ENCODE results near the gene CATSPERD. TPM values are rescaled to one million over a fixed set of nuclear protein-coding genes. Genes with fewer than 3 reads are reported as not detected.

The CATSPERD gene
- total and polyA plus RNA-seq, 7 donors, result not detected

DNA sequence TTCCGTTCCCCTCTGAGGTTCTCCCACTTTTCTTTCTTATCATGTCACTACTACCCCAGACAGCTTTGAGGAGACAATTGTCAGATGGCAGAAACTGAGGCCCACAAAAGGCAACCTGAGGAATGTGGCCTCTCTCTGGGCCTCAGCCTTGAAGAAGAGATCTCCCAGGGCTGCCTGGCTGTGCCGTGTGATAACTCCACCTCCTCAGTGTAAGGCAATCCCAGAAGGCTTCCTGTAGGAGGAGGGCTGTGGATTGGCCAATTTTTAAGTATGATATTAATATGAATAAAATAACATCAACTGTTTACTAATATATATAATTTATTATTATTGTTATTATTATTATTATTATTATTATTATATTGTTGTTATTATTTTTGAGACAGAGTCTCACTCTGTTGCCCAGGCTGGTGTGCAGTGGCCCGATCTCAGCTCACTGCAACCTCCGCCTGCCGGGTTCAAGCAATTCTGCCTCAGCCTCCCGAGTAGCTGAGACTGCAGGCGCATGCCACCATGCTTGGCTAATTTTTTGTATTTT, 75.0 kb downstream of the CATSPERD start:
- WGBS, 3 donors, result 81 to 92% (median 89%) methylated on average over 7 of the region's 7 CpGs
- intact Hi-C loops (cut with DNase I), result no loop called here
- ATAC-seq, result no peak
- Histone ChIP-seq H3K4me1 (no peaks in the 10 kb centered on the region), H3K27me3 (ENCODE audit: insufficient read depth in 3 of 3, low read length in 2 of 3) (peaks cover 0 to 35% (median 5%) of the 10 kb centered on the region in 3 donors), H3K36me3 (ENCODE audit: insufficient read depth in 1 of 2, low read depth in 1 of 2) (no peaks in the 10 kb centered on the region), H3K27ac (no peak overlapping the region), H3K4me3 (no peak overlapping the region), H3K9me3 (no peaks in the 10 kb centered on the region)
- no peak for DNase-seq
- TF ChIP-seq, protein P1, sequence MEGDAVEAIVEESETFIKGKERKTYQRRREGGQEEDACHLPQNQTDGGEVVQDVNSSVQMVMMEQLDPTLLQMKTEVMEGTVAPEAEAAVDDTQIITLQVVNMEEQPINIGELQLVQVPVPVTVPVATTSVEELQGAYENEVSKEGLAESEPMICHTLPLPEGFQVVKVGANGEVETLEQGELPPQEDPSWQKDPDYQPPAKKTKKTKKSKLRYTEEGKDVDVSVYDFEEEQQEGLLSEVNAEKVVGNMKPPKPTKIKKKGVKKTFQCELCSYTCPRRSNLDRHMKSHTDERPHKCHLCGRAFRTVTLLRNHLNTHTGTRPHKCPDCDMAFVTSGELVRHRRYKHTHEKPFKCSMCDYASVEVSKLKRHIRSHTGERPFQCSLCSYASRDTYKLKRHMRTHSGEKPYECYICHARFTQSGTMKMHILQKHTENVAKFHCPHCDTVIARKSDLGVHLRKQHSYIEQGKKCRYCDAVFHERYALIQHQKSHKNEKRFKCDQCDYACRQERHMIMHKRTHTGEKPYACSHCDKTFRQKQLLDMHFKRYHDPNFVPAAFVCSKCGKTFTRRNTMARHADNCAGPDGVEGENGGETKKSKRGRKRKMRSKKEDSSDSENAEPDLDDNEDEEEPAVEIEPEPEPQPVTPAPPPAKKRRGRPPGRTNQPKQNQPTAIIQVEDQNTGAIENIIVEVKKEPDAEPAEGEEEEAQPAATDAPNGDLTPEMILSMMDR (IDR thresholded peaks at IDR 0.05), result no peak

DNA sequence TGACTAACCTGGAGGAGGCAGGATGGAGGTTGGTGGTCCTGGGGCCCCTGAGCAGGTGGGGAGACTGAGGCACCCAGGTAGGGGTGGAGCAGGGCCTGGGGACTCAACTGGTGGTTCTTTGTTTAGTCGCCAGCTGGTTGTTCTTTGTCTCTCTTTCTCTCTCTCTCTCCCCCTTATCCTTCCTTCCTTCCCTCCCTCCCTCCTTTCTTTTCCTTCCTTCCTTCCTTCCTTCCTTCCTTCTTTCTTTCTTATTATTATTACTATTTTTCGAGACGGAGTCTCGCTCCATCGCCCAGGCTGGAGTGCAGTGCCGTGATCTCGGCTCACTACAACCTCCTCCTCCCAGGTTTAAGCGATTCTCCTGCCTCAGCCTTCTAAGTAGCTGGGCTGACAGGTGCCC, 77.8 kb downstream of the CATSPERD start:
- no peak overlapping the region for H3K4me3 ChIP-seq
- ATAC-seq, result no peak
- DNase-seq, result no peak
- peaks cover 0 to 62% (median 18%) of the 10 kb centered on the region in 3 donors for H3K27me3 ChIP-seq (ENCODE audit: insufficient read depth in 3 of 3, low read length in 2 of 3)
- no peaks in the 10 kb centered on the region for H3K4me1 ChIP-seq
- H3K9me3 ChIP-seq, result no peaks in the 10 kb centered on the region
- 77 to 88% (median 83%) methylated on average over 5 to 8 of the region's 8 CpGs for WGBS, 3 donors
- no peak overlapping the region for H3K27ac ChIP-seq
- intact Hi-C loops (cut with DNase I), result no loop called here
- H3K36me3 ChIP-seq (ENCODE audit: insufficient read depth in 1 of 2, low read depth in 1 of 2), result no peaks in the 10 kb centered on the region
- TF ChIP-seq, protein P1 (IDR thresholded peaks at IDR 0.05), result no peak

DNA sequence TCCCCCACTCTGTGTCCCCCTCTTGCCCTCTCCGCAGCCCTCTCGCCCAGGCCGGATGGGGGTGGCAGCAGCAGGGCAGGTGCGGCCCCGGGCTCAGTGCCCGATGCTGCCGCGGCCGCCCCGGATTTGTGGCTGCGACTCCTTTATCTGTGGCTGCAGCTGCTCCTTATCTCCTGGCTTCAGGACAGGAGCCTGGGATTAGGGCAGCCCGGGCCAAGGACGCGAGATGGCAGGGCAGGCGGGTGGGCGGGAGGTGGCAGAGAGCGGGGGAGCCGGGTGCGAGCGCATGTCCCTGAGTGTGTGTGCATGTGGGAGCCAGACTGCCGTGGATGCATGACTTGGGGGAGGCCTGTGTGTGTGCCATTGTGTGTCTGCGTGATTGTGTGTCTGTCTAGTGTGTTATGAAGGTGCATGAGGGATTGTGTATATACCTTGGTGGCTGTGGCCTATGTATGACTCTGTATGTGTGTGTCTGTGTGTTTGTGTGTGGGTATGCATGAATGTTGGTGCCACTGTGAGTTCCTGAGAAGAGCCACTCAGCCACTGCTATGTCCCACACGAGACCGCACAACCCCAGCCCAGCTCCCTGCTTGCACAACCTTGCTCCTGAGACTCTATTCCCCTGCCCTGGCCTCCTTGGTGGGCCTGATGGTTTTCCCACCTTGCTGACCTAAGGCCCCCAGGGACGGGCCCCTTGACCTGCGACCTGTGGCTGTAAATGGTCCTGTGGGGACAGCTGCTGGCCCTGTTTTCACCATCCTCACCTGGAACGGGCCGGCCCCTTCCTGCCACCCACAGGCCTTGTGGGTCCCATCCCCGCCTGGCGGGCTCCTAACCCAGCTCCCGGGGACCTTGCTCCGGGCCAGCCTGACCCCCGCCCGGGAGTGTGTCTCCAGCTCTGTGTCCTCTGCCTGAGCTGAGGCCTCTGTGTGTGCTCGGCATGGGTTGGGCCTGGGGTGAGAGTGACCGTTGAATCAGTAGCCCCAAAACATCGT, 79.1 kb downstream of the CATSPERD start:
- H3K27me3 ChIP-seq (ENCODE audit: insufficient read depth in 3 of 3, low read length in 2 of 3), result peaks cover 0 to 75% (median 27%) of the 10 kb centered on the region in 3 donors
- no peak overlapping the region for H3K27ac ChIP-seq
- WGBS, 3 donors, result 44 to 54% (median 47%) methylated on average over 34 to 37 of the region's 37 CpGs
- no peak overlapping the region for H3K4me3 ChIP-seq
- intact Hi-C loops (cut with DNase I), result loop anchor here in 1 of 2 donors (10.0 kb wide), 1 partner anchor 225 kb away; no protein-coding TSS in a partner anchor
- DNase-seq (no peak), ATAC-seq (no peak)
- no peaks in the 10 kb centered on the region for H3K36me3 ChIP-seq (ENCODE audit: insufficient read depth in 1 of 2, low read depth in 1 of 2)
- H3K4me1 ChIP-seq, result no peaks in the 10 kb centered on the region
- TF ChIP-seq, protein P1 (IDR thresholded peaks at IDR 0.05), result no peak
- no peaks in the 10 kb centered on the region for H3K9me3 ChIP-seq

DNA sequence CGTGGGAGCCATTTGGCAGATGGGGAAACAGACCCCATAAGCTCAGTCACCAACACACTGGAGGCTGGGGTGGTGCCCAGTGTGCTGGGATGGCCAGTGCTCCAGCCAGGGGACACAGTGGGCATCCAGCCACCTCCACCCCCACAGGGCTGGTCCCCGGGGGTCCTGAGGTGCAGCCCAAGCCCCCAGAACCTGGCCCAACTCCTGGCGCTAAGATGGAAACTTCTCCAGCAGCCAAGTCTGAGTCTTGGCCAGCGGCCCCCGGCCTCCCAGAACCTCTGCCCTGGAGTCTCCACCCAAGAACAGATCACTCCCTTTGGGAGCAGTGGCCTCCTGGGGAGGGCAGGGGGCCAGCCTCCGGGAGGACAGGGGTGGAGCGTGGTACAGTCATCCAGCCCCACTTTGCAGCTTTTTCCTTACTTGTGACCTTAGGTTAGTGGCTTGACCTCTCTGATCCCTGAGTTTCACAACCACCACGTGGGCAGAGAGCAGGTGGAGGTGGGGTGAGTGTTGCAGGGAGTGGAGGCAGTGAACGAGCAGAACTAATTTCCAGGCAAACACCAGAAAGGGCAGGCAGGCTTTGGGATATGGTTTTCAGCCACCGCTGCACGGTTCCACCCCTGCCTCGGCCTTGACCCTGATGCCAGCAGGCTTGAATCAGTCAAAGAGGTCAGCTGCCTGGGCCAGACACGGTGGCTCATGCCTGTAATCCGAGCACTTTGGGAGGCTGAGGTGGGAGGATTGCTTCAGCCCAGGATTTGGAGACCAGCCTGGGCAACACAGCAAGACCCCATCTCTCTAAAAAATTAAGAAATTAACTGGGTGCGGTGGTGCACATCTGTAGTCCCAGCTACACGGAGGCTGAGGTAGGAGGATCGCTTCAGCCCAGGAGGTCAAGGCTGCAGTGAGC, 80.2 kb downstream of the CATSPERD start:
- peaks cover 0 to 75% (median 31%) of the 10 kb centered on the region in 3 donors for H3K27me3 ChIP-seq (ENCODE audit: insufficient read depth in 3 of 3, low read length in 2 of 3)
- TF ChIP-seq, protein P1 (IDR thresholded peaks at IDR 0.05), result no peak
- WGBS, 3 donors, result 59 to 68% (median 66%) methylated on average over 17 of the region's 17 CpGs
- H3K36me3 ChIP-seq (ENCODE audit: insufficient read depth in 1 of 2, low read depth in 1 of 2), result no peaks in the 10 kb centered on the region
- intact Hi-C loops (cut with DNase I), result loop anchor here in 1 of 2 donors (10.0 kb wide), 1 partner anchor 224 kb away; no protein-coding TSS in a partner anchor
- H3K27ac ChIP-seq, result no peak overlapping the region
- H3K4me3 ChIP-seq, result no peak overlapping the region
- DNase-seq (no peak), ATAC-seq (no peak)
- H3K4me1 ChIP-seq, result no peaks in the 10 kb centered on the region
- no peaks in the 10 kb centered on the region for H3K9me3 ChIP-seq
